GM18870 (cell line): ENCODE measurements around the gene DNASE2.
"Not testable (repeated sequence)": the region's sequence is repeated elsewhere in the genome, so short reads cannot be mapped to it uniquely, and the experiment has no call there.

Experiments used
- ATAC-seq: cut with Tn5 transposase; IDR thresholded peaks from one replicate; pipeline ENCODE4 v1.9.1; 2021; ENCODE audit warnings: moderate library complexity; ENCODE audit not compliant: unreplicated experiment

Gene DNASE2

GRCh38 chr19:12865746-12866415 lies 15.4 kb downstream of the DNASE2 start:
- ATAC-seq, result no peak

- no peak for ATAC-seq
These were observed 16.2 kb downstream of the DNASE2 start for GRCh38 chr19:12864721-12865715.

- ATAC-seq, result no peak
These were observed 17.1 kb downstream of the DNASE2 start for GRCh38 chr19:12864143-12864542.

- ATAC-seq, result no peak
These were observed 21.7 kb downstream of the DNASE2 start for GRCh38 chr19:12859546-12859945.

GRCh38 chr19:12858041-12858928 lies 23.0 kb downstream of the DNASE2 start:
- ATAC-seq, result no peak

GRCh38 chr19:12856653-12857052 lies 24.6 kb downstream of the DNASE2 start:
- ATAC-seq, result no peak

GRCh38 chr19:12847159-12848139 lies 33.8 kb downstream of the DNASE2 start:
- no peak for ATAC-seq

- ATAC-seq, result not testable (repeated sequence)
These were observed 34.6 kb downstream of the DNASE2 start for GRCh38 chr19:12846613-12847012.

- no peak for ATAC-seq
These were observed 37.1 kb downstream of the DNASE2 start for GRCh38 chr19:12843999-12844732.

GRCh38 chr19:12843328-12843727 lies 37.9 kb downstream of the DNASE2 start:
- ATAC-seq, result no peak

- no peak for ATAC-seq
These were observed 38.7 kb downstream of the DNASE2 start for GRCh38 chr19:12842511-12842910.

- ATAC-seq, result no peak
These were observed 40.2 kb downstream of the DNASE2 start for GRCh38 chr19:12841094-12841493.

- no peak for ATAC-seq
These were observed 40.9 kb downstream of the DNASE2 start for GRCh38 chr19:12840091-12841079.

- ATAC-seq, result no peak
These were observed 42.1 kb downstream of the DNASE2 start for GRCh38 chr19:12838886-12839756.

- no peak for ATAC-seq
These were observed 42.9 kb downstream of the DNASE2 start, which contains the start of gene MAST1 for GRCh38 chr19:12838182-12838885. Gene MAST1, plus strand, starts transcription at chr19:12838515. Its CDS starts 58 bp downstream, at chr19:12838573.

GRCh38 chr19:12837225-12837624 lies 44.0 kb downstream of the DNASE2 start:
- ATAC-seq, result no peak
